ENCODE data around the gene SLC22A23.

DNA sequence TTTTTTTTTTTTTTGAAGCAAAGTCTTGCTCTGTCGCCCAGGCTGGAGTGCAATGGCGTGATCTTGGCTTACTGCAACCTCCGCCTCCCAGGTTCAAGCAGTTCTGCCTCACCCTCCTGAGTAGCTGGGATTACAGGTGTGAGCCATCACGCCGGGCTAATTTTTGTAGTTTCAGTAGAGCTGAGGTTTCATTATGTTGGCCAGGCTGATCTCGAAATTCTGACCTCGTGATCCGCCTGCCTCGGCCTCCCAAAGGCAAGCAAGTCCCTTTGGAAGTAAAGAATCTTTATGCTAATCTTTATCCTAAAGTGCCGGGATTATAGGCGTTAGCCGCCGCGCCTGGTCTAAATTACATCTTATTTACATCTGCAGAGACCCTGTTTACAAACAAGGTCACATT lies 196.6 kb downstream of the SLC22A23 start:
- TF ChIP-seq POLR2A (IDR thresholded peaks at IDR 0.05; ENCODE audit: low read depth, low read length) (no peak), POLR2AphosphoS5 (IDR thresholded peaks at IDR 0.05; ENCODE audit: low read depth, low read length) (no peak)

Measured in GM12892 (cell line).